NCI-H146 treated with DMSO at 0.1 percent for 48 hours (cell line): Measurements from ENCODE around the gene TIMM22.

ENCODE experiments used
- DNase-seq: peaks from one replicate; lab custom pipeline; 2025; ENCODE audit not compliant: unreplicated experiment; lab: John Stamatoyannopoulos, UW

Gene TIMM22

DNA sequence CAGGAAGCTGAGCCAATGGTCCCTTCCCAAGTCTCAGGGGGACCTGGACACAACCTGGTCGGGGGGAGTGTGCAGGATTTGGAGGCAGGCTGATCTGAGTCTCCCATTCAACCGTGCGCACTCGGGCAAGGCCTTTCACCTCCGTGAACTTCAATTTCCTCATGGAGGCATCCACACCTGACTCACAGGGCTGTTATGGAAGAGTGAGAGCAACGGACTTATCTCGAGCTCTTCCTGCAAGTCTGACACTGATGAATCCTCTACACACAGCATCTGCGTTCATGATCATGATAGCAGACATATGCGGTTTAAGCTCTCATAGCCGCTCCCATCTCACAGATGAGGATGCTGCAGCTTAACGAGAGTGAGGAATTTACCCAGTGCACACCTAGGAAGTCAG, 21.6 kb downstream of the TIMM22 start:
- DNase-seq, result no peak

DNA sequence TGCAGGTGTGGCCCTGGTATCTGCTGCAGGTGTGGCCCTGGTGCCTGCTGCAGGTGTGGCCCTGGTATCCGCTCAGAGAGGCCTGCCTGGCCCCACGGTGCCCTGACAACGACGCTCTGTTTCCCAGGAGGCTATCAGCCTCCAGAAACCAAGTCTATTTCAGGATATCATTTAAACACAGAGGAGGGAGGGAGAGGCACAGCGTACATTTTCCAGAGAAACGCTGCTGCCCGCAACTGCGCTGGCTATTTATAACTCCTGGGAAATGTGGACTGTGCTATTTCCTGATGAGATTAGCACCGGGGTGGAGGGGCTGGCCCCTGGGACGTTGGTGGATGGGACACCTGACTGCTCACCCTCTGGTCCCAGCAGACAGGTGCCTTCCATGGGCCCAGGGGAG, 22.5 kb downstream of the TIMM22 start:
- DNase-seq, result no peak

DNA sequence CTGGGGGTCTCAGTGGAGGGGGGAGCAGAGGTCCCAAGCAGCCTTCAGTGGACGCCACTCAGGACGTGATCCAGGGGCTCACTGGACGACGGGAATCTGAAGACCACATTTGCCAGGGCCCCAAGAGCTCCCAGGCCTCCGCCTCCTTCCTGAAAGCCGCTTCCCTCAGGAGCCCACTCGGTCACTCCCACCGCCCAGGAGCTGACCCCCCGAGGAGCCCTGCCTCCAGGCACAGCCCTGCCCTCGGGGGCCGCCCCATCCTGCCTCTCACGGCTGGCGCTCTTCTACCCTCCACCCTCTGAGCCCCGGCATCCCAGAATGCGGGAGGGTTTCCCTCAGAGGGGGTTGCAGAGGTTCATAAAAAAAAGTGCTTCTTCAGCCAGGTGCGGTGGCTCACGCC, 24.2 kb downstream of the TIMM22 start:
- no peak for DNase-seq

DNA sequence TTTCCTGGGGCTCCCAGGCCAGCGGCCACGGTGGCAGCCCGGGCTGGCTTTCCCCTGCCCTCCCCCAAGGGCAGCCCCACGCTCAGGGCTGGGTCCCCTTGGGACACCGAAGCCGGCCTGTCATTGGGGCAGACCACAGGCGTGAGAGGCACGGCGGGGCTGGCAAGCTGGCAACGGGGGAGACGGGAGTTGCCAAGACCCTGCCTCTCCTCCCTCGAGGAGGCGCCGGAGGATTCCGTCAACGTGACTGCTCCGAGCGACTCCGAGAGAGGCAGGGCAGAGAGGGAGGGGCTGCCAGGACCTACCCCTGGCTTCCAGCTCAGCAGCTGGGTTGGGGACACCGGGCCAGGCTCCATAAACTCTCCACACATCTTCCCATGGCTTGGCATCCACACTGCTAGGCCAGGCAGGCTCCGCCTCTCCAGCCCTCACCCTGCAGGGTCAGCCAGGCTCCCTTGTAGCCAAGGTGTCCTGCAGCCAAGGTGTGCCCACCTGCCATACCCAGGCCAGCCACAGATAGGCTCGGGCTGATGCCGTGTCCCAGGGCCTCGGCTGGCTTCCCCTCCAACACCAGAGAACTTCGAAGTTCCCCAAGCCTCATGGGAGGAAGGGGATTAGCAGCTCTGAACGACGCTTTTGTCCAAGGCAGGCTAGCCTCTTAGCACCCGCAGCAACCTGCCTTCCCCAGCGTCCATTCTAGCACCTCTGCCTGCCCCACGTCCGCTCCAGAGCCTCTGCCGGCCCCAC, 25.5 kb downstream of the TIMM22 start:
- DNase-seq, result no peak

DNA sequence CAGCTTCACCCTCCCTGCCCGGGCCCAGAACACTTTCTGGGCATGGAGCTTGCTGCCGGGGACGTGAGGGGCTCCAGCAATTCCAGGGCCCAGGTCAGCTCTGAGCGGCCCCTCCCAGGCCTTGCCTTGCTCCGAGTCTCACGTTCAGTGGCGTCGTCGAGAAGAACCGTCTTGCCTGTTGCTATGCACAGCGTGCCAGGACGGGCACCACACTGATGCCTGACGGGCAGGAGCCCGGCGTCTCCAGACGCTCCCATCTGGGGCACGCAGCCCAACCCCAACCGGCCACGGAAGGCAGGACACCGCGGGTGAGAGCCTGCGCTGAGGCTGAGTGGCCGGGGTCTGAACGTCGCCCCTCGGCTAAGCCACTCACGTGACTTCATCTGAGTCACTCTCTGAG, 27.1 kb downstream of the TIMM22 start:
- no peak for DNase-seq

DNA sequence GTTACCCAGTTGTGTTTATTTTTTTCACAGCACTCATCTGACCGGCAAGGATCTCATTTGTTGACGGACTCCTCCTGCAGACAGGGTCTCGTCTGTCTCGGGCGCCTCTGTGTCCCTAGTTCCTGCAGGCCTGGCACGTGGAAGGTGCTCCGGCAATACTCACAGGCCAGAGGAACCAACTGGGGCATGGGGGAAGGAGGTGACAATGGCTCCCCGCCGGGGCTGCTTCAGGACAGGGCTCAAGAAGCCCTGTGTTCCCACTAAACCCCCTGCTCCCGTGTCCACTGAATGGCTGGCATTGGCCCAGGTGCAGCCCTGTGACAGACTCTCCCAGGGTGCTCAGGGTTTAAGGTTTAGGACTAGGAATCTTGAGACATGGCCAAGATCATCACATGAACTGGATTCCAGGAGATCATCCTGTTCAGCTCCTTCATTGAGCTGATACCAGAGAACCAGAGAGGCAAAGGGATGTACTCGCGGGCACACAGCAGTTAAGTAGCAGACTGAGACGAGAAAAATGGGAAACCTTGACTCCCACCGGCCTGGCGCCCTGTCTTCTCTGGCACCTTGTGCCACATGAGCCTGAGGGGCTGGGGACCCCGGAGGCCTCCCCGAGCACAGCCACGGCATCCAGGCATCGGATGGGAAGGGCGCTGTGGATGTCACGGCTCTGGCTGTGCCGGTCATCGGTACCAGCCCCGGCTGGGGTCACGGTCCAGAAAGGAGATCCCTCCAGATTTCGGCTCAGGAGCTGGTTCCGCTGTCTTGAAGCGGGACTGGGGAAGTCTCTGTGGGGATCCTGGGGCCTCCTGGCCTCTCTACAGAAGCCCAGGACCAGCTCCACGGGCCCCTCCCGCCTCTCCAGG, 29.0 kb downstream of the TIMM22 start:
- no peak for DNase-seq

DNA sequence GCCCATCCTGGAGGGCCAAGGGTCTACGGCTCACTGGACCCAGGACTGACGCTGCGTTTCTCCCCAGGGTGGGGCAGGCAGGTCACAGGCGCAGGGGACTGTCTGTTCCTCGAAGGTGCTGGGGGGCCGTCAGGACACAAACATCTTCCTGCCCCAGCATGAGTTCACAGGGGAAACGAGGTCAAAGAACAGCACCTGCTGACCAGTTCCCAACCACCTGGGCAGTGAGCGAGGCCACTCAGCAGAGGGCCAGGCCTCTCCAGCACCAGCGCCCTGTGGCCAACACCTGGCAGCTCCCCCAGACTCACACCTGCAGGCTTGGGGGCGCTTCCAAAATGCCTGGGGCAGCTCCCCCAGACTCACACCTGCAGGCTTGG, 29.7 kb downstream of the TIMM22 start:
- DNase-seq, result no peak

DNA sequence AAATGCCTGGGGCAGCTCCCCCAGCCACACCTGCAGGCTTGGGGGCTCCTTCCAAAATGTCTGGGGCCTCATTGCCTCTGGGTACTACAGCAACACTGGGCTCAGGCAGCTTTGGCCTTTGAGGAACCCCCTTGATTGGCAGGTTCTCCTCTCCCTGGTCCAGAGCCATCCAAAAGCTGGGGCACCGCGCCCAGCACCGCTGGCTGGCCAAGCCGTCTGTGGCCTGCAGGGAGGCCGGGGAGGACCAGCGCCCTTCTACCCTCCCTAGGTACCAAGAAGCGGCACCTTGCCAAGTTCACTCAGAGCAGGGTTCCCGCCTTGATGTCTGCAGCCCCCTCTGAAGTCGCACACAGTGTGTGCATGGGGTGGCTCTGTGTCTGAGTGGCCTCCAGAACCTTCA, 30.1 kb downstream of the TIMM22 start:
- DNase-seq, result no peak

DNA sequence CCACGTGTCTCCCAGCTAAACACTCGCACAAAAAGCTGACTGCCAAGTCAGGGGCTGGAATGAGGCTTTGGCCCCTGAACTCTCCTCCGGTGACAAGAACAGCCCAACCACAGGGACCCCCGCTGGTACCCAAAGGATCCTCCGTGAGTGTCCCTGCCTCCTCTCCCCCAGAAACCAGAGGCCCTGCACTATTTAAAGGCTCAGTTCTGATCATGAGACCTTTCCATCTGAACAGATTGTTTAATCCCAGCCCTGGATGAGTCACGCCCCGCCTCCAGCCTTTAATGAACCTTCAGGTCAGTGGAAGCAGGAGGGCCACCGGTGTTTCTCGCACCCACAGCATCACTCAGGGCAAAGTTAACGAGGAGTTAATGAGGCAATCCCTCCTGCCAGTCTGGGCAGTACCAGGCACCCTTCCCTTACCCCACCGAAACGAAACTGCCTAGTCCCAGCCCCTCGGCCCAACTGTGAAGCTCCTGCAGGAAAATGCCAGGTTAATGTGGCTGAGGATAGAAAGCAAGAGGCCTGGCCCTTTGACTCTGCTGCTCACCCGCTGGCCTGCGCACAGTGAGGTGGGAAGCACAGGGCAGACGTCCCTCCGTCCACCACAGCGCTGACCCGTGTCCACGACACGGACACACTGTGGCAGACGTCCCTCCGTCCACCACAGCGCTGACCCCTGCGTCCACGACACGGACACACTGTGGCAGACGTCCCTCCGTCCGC, 32.4 kb downstream of the TIMM22 start:
- DNase-seq, result no peak

DNA sequence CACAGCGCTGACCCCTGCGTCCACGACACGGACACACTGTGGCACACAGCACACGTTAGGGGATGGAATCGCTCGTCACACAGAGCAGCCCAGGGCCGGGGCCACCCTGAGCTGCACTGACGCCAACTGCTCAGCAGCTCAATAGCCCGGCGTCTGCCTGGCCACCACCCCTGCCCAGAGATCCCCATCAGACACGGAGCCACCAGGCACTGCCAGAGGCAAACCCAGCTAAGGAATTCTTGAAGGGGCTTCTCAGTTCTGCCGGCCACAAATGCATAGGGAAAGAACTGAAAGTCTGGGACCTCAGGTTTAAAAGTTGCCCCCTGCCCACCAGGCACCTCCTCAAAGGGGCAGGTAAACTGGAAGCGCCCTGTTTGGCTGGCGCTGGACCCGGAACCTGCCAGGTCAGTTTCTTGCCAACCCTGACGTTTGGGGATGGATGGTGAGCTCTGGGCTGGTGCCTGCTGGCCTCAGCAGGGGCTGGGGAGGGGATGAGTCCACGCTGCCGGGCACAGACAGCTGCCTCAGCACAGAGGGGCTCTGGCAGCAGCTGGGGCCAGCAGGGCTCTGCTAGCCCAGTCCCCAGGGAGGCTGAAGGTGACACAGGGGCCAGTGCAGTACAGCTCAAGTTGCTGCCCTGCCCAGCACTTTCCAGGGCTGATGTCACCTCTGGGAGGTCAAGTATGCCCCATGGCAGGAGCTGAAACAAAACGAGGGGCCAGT, 33.2 kb downstream of the TIMM22 start:
- DNase-seq, result no peak

DNA sequence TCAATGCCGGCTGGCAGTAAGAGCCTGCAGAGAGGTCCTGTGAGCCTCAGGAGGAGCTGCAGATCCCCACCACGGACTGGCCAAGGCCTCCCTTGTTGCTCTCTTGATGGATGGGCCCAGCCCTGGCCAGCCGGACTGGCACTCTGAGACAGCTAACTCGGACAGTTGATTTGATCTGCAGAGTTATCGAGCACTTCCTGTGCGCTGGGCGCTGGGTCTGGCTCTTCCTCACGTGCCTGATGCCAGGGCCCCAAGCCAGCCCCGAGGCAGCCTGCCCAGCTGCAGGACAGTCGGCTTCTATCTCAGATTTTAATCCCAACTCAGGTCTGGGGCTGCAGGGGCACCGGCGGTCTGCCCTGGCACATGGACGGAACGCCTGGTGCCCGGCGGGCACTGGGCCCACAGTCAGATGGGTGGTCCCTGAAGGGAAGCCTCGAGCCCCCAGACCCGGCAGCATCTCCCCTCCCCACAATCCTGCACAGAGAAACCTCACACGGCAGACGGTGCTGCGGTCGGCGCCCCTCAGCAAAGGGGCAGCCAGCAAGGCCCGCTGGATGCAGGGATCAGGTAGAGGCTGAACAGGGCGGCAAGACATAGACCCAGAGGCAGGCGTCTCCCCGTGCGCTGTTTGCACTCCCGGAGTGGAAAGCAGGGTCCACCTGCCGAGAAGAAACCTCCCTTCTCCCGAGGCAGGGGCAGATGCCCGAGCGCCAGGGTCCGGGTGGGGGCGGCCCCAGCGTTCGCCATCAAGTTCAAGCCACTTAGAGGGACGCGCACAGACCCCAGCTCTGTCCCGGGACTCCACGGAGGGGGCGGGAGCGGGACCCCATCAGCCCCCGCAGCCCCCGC, 34.0 kb downstream of the TIMM22 start:
- DNase-seq, result no peak

DNA sequence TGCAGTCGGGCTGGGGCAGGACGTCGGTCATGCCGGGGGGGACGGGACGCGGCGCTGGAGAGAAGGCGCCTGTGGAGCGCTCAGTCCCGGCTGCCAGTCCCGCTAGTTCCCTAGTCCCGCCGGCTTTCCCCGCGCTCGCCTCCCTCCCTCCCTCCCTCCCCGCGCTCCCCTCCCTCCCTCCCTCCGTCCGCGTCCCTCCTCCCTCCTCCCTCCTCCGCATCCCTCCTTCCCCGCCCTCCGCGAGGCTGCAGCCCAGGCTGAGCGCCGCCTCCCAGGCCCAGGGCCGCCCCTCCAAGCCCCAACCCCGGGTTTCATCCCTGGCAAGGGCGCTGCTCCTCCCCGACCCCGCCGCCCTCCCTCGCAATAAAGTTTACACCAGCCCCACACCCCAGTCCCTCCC, 34.8 kb downstream of the TIMM22 start:
- DNase-seq, result no peak

DNA sequence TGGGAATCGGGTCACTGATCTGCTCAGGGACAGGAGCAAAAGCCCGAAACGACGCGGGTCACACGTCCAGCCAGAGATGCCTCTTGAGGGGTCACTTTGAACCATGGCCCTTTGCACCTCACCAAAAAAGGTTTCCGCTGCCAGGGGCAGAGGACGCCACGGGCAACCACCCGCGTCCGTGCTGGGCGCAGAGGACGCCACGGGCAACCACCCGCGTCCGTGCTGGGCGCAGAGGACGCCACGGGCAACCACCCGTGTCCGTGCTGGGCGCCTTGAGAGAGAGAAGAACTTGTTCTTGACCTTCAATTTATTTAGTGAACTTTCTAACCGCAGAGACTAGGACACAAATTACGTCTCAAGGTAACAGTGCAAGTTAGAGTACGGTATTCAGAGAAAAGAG, 35.5 kb downstream of the TIMM22 start:
- no peak for DNase-seq

DNA sequence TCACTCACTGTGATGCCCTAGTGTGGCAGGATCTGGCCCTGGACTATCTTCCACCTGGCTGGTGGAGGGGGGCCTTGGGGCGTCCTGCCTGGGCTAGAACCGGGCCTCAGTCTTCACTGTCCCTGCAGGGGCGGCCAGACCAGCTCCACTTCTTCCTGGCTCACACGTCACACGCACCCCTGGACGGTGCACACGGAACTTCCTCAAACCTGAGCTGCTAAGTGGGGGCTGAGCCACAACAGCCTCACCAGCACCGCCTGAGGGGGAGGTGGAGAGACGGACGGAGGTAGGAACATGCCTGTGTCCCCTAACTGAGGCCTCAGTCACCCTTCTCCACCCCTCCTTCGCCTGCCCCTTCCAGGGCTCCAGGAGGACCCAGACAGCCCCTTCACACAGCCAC, 36.6 kb downstream of the TIMM22 start:
- DNase-seq, result no peak

DNA sequence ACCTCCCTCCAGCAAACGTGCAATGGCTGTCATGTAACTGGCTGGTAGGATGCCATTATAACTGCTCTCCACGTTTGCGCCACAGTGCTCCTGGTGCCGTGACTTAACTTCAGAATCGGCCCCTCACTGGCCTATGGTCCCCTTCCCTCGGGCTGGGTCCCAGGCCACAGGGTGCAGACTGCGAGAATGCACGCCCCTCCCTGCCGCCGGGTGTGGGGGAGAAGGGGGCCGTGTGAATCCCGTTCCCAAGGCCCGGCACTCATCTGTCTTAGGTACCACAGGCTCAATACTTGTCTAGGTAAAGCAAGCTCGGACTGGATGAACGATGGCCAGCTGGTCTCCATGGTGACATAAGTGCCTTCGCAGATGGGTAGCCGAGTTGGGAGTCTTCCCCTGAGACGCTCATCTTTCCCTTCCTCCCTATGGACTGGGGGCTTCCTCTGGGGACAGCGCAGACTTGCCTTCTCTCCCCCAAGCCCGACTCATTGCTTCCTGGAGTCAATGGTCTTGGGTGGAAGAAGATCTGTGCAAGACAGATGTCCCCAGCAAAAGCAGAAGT, 37.8 kb downstream of the TIMM22 start:
- no peak for DNase-seq

DNA sequence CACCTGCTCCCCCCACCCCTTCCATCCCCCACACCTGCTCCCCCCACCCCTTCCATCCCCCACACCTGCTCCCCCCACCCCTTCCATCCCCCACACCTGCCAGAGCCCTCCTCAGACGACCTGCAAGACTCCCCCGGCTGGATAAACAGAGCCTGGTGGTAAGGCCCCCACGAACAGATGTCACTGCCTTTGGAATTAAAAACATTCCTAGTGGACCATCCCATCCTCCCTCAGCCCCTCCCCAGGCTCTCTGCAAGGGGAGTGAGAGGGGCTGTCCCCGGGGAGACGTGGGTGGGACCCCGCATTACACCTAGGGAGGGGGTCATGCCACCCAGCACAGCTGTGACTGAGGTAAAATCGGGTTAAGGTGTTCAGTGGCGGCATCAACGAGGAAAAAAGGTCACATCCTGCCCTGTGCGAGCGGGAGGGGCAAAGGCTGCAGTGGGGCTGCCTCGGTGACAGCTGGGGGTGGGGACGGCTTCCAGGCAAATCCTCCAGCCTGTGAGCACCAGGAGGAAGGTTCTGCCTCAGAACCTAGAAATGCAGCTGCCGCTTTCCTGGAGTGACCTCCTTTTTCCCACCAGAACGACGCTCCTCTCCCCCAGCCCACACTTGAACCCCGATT, 38.7 kb downstream of the TIMM22 start:
- DNase-seq, result no peak

DNA sequence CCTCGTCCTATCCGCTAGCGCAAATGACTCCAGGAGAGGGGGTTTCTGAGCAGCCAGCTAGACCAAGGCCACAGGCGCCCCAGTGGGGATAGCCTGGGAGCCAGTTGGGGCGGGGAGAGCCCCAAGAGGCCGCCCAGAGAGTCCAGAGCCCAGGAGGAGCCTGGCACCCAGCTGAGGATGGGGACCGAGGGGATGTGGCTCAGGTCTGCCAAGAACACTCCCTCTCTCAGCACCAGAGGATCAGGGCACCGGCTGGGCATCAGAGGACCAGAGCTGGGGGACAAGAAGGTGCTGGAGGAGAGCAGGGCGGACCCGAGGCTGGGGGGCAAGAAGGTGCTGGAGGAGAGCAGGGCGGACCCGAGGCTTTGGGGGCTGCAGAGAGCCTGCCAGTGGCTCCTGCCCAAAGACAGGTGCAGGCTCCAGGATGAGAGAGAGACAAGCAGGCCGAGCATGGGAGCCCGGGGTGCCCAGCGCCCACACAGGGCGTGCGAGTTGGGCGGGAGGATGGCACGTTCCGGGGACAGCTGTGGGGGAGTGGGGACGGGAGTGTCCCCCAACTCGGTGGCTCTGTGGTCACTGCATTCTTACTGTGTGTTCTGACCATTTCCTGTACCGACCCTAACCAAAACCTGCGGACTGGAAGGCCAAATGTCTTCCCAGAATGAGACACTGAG, 39.4 kb downstream of the TIMM22 start:
- no peak for DNase-seq

DNA sequence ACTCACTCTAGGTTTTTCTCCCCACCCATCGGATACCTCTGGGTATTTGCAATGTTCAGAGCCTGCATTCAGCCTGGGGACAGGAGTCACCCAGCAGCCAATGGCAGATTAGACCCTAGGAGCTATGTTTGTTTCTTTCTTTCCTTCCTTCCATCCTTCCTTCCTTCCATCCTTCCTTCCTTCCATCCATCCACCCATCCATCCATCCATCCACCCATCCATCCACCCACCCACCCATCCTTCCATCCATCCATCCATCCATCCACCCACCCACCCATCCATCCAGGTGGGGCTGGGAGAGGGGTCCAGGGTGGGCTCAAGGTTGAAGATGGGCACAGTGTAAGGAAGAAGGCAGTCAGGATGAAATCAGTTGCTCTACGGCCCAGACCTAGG, 39.9 kb downstream of the TIMM22 start:
- no peak for DNase-seq

DNA sequence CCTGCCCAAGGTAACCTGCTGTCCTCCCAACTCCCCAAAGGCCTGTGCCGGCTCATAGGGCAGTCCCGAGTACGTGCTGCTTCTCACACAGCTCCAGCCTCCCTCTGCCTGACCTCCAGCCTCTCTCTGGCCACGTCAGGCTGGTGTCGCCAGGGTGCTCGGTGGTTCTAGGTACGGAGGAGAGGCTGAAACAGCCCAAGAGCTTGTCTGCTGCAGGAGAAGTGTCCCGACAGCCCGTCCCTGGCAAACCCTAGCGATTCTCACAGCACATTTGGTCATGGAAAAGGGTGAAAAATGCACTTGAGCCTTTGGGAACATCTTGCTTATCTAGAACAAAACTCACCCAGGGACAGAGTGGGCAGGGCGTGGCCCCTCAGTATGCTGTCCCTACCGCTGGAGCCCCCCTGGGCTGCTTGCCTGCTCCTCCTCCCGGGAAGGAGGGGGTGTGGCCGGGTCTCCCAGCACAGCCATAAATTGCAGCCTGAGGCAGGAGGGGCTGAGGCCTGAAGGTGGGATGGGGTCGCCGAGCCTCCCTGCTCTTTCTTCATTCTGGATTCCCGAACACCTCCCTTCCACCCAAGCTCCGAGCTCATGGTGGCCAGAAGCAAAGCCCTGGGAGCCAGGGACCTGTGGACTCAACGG, 40.4 kb downstream of the TIMM22 start:
- DNase-seq, result no peak
